ENCODE measurements around the gene SLC24A3.

SLC24A3 gene

GRCh38 chr20:19502169-19502568 is 289.7 kb downstream of the SLC24A3 start:
- no peak for DNase-seq (ENCODE audit: low spot score)

DNA sequence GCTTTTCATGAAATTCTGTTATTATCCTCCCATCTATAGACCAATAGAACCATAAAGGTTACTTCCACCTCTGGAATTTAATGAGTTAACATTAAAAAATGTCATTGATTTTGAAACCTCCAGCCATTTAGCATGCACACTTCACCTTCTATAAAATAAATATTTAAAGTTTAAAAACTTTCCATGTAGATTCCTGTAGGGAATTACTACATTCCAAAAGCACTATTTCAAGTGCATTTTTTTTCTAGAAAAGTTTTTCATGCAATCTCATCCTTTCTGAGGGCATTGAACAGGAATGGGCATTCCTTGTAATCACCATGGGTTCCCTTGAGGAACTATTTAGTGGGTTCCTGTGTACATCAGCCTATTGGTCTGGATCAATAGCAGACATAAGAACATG is 291.8 kb downstream of the SLC24A3 start:
- DNase-seq (ENCODE audit: low spot score) = no peak

GRCh38 chr20:19506021-19506420 is 293.6 kb downstream of the SLC24A3 start:
- DNase-seq (ENCODE audit: low spot score) = no peak

DNA sequence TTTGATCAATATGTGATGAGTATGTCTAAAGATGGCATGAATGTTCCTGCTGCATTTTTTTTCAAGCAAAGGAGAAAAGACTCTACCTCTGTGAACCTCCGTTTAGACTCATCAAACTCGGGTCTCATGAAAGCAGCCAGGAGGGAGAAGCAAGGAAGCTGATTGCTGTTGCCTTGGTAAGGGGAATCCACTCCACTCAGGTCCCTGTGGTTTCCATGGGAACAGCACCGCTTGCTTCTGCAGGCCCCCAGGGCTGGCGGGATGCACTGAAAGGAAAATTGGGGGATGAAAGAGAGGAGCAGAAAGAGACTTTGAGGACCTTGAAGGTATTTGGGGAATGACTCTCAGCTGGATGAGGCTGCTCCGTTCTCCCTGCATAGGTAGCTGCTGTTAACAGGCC is 296.0 kb downstream of the SLC24A3 start:
- no peak for DNase-seq (ENCODE audit: low spot score)

DNA sequence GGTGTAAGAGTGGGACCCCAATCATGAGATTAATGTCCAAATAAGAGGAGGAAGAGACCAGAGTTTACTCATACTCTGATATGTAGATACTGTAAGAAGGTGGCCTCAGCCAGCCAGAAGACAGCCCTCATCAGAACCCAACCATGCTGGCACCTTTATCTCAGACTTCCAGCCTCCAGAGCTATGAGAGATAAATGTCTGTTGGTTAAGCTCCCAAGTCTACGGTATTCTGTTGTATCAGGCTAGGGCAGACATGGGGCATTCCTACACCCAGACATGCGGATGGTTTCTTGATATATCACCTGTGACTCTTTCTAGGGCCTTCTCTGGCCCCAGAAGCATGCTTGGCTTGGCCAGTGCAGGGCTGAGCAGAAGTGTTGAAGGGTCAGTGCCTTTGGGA is 298.2 kb downstream of the SLC24A3 start:
- no peak for DNase-seq (ENCODE audit: low spot score)

DNA sequence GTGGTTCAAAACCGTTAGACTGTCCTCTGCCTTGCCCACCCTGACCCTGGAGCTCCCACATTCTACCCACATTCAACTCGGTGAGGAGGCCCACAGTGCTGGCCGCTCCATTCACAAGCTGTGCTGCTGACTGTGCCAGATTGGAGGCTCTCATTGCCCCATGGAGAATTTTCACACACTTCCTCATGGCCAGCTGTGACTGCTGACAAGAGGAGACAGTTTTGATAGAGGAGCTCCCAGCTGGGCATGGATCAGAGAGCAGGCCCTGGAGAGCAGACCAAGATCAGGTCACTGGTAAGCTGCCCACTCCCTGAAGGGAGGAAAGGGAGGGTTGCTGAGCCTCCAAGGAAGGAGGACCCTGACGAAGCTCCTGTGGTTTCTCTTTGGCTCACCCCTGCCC is 299.5 kb downstream of the SLC24A3 start:
- DNase-seq (ENCODE audit: low spot score) = no peak

GRCh38 chr20:19512886-19513677 is 300.6 kb downstream of the SLC24A3 start:
- DNase-seq (ENCODE audit: low spot score) = no peak

DNA sequence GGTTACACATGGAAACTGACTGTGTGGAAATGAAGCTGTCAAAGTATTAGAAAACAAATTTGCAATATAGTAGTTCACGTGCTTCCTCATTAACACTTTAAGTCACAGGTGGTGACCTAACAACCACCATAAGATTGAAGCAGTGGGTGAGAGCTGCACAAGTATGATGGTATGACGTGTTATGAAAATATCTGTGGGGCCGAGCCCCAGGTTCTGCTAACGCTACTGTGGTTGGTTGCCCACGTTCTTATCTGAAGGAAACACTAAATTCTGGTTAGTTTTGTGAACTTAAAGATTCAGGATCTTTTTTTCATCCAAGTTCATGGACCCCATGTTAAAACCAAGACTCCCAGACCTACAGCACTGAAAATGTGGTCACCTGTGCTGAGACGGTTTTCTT is 302.6 kb downstream of the SLC24A3 start:
- DNase-seq (ENCODE audit: low spot score) = no peak

DNA sequence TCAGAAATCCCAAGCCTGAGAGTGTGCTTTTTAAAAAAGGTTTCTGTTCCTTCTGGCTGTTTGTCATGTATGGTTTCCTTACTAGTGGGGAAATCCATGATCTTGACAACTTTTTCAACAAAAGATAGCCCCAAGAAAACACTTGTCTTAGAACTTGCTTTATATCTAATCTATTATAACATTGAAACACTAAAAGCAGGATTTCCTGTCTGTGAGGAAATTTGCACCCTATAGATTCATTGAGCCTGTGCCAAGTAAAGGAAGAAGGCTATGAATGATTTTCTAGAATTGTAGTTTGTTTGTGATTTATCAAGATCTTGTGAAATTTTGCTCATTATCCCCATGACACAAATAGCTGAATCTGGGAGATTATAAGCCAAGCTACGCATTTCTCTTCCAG is 307.0 kb downstream of the SLC24A3 start:
- DNase-seq (ENCODE audit: low spot score) = no peak

DNA sequence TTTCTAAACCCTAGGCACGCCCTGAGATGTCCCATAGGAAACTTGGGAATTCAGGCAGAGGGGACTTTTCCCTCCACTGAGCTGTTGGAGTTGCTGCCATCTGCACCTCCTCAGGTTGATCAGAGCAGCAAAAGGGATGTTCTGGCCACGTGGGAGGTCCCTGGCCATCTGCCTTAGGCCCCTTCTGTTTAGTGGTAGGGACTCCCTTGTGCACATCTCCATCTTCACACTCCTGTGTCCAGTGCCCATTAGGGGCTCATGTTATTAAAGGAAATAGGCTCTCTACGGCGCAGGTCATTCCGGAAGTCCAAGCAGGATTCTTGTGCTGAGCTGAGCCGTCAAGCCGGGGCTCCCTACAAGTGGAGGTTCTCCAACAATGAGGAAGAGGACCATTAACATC is 307.8 kb downstream of the SLC24A3 start:
- no peak for DNase-seq (ENCODE audit: low spot score)

GRCh38 chr20:19522071-19522801 is 309.8 kb downstream of the SLC24A3 start:
- DNase-seq (ENCODE audit: low spot score) = no peak

- DNase-seq (ENCODE audit: low spot score) = no peak
These were observed 310.6 kb downstream of the SLC24A3 start for GRCh38 chr20:19522836-19523590.

GRCh38 chr20:19524691-19525090 is 312.2 kb downstream of the SLC24A3 start:
- no peak for DNase-seq (ENCODE audit: low spot score)

- no peak for DNase-seq (ENCODE audit: low spot score)
These were observed 315.1 kb downstream of the SLC24A3 start for GRCh38 chr20:19527509-19527908.

DNA sequence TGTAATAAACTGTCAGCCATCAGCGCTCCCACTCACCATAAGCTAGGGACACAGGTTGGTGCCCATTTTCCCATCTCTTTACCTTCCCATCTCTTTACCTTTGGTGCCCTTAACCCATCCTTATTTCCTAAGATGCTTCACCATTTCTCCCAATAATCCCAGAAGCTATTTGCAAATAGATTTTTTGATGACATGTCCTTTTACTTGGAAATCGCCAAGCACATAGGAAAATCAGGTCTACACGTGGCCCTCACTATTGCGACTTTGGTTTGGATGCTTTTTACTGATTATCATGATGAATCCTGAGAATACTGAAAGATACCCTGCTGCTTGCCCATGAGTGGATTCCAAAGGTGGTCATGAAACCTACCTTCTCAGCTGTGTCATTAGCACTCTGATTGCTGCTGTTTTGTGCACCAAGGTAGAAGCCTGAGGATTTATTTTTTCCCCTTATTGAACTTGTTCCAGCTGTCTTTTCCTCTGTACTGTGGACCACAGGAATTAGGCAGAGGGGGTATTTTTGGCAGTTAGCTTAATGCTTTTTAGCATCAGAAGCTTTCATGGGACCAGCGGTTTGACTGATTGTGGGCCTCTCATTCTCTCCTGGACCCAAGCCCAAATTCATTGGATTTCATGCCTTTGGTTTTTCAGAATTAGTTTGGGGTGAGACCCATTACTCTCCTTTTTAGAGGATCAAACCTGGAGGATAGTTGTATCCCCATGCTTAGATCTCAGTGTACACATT is 316.0 kb downstream of the SLC24A3 start:
- no peak for DNase-seq (ENCODE audit: low spot score)

GRCh38 chr20:19530006-19530405 is 317.6 kb downstream of the SLC24A3 start:
- DNase-seq (ENCODE audit: low spot score) = no peak

DNA sequence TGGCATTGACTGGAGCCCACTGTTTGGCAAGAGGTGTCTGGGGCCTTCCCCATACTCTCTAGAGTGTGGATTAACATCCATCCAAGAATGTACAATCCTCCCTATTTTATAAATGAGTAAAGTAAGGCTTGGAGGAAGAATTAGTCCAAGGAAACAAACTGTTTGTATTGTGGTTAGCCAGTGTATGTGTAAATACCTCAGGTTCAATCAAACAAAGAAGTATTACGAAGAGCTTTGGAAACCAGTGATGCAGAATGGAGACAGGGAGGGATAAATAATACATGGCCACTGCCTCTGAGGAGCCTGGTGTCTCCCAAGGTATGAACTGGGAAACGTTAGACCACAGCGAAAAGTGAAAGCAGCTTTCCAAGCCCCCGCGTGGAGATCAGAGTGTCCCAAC is 319.0 kb downstream of the SLC24A3 start:
- no peak for DNase-seq (ENCODE audit: low spot score)

GRCh38 chr20:19538556-19538955 is 326.1 kb downstream of the SLC24A3 start:
- no peak for DNase-seq (ENCODE audit: low spot score)

GRCh38 chr20:19539191-19539590 is 326.7 kb downstream of the SLC24A3 start:
- DNase-seq (ENCODE audit: low spot score) = no peak

- no peak for DNase-seq (ENCODE audit: low spot score)
These were observed 327.9 kb downstream of the SLC24A3 start for GRCh38 chr20:19540392-19540791.

DNA sequence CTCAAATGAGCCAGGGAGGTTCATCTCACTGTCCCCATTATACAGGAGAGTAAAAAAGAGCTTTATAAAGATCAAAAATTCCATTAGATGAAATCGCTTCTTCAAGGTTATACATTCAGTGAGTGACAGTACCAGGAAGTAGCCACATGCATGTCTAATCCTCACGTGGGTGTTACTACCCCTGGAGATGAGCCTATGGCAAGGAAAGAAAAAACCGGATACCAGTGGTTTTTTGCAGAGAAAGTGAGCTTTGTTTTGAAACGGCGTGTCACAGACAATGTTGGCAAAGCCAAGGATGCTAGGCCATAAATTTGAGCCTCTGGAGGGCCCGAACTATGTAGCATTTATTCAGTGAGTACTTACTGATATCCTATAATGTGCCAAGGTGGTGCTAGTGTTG is 330.7 kb downstream of the SLC24A3 start:
- DNase-seq (ENCODE audit: low spot score) = no peak

GRCh38 chr20:19544684-19545083 is 332.2 kb downstream of the SLC24A3 start:
- DNase-seq (ENCODE audit: low spot score) = no peak

All from NAMALWA (cell line).